ENCODE results near the gene MAST2.
"Not testable (repeated sequence)": the region's sequence is repeated elsewhere in the genome, so short reads cannot be mapped to it uniquely, and the experiment has no call there.

Gene MAST2

GRCh38 chr1:45815667-45816458 is 12.5 kb downstream of the MAST2 start:
- no peak for DNase-seq

GRCh38 chr1:45820173-45820572 is 16.8 kb downstream of the MAST2 start:
- no peak for DNase-seq

GRCh38 chr1:45820788-45821187 is 17.4 kb downstream of the MAST2 start:
- DNase-seq: no peak

- DNase-seq: no peak
These were observed 19.2 kb downstream of the MAST2 start for GRCh38 chr1:45822644-45823043.

GRCh38 chr1:45824607-45825006 is 21.2 kb downstream of the MAST2 start:
- no peak for DNase-seq

- no peak for DNase-seq
These were observed 23.8 kb downstream of the MAST2 start for GRCh38 chr1:45827256-45827655.

- no peak for DNase-seq
These were observed 25.4 kb downstream of the MAST2 start for GRCh38 chr1:45828841-45829240.

GRCh38 chr1:45833361-45833760 is 29.9 kb downstream of the MAST2 start:
- no peak for DNase-seq

- DNase-seq: no peak
These were observed 31.3 kb downstream of the MAST2 start for GRCh38 chr1:45834689-45835088.

GRCh38 chr1:45836451-45836850 is 33.0 kb downstream of the MAST2 start:
- DNase-seq: no peak

GRCh38 chr1:45836861-45837260 is 33.4 kb downstream of the MAST2 start:
- DNase-seq: not testable (repeated sequence)

GRCh38 chr1:45838322-45838721 is 34.9 kb downstream of the MAST2 start:
- DNase-seq: not testable (repeated sequence)

- no peak for DNase-seq
These were observed 37.3 kb downstream of the MAST2 start for GRCh38 chr1:45840704-45841103.

- DNase-seq: no peak
These were observed 39.4 kb downstream of the MAST2 start for GRCh38 chr1:45842786-45843185.

GRCh38 chr1:45843474-45843905 is 40.1 kb downstream of the MAST2 start:
- DNase-seq: no peak

GRCh38 chr1:45844000-45844399 is 40.6 kb downstream of the MAST2 start:
- DNase-seq: not testable (repeated sequence)

- DNase-seq: no peak
These were observed 43.5 kb downstream of the MAST2 start for GRCh38 chr1:45846931-45847330.

- DNase-seq: no peak
These were observed 44.7 kb downstream of the MAST2 start for GRCh38 chr1:45848097-45848496.

GRCh38 chr1:45848714-45849113 is 45.3 kb downstream of the MAST2 start:
- no peak for DNase-seq

- no peak for DNase-seq
These were observed 46.6 kb downstream of the MAST2 start for GRCh38 chr1:45850017-45850416.

- no peak for DNase-seq
These were observed 51.3 kb downstream of the MAST2 start for GRCh38 chr1:45854724-45855123.

GRCh38 chr1:45857101-45857700 is 53.8 kb downstream of the MAST2 start:
- DNase-seq: no peak

GRCh38 chr1:45857755-45858492 is 54.5 kb downstream of the MAST2 start:
- not testable (repeated sequence) for DNase-seq

GRCh38 chr1:45859221-45859620 is 55.8 kb downstream of the MAST2 start:
- no peak for DNase-seq

All from DMS 273 treated with DMSO at 0.1 percent for 48 hours (cell line).